ENCODE results near the gene PLXNA3. TPM values are rescaled to one million over a fixed set of nuclear protein-coding genes. Genes with fewer than 3 reads are reported as not detected.

The PLXNA3 gene
- total RNA-seq, 1 donor from 2014 or later = 69.5 TPM

- ChIA-PET POLR2A (interaction anchor here (0.8 to 3.4 kb wide), 3 partner anchors 9 to 90 kb away, joined by 3 to 26 read pairs (median 3); partner anchors contain the start of genes LAGE3 and RPL10), CTCF (no interaction called here)
- Mint-ChIP-seq H3K9me3 (no peaks in the 10 kb centered on the region), H3K4me3 (no peak overlapping the region), H3K4me1 (peaks cover 13% of the 10 kb centered on the region), H3K27me3 (no peaks in the 10 kb centered on the region), H3K27ac (no peak overlapping the region), H3K36me3 (ENCODE audit: low read depth) (peaks cover 10% of the 10 kb centered on the region)
- DNase-seq (no peak), ATAC-seq (ENCODE audit: low read depth) (no peak)
- no peak for TF ChIP-seq CTCF (IDR thresholded peaks at IDR 0.05)
- intact Hi-C loops (cut with micrococcal nuclease) = no loop called here
Observed at GRCh38 chrX:154487518-154488290, 29.6 kb downstream of the PLXNA3 start.

- H3K36me3 Mint-ChIP-seq (ENCODE audit: low read depth) = peaks cover 7% of the 10 kb centered on the region
- H3K9me3 Mint-ChIP-seq = no peaks in the 10 kb centered on the region
- DNase-seq (no peak), ATAC-seq (ENCODE audit: low read depth) (no peak)
- no peak for TF ChIP-seq CTCF (IDR thresholded peaks at IDR 0.05)
- peaks cover 12% of the 10 kb centered on the region for H3K4me1 Mint-ChIP-seq
- H3K27ac Mint-ChIP-seq = no peak overlapping the region
- intact Hi-C loops (cut with micrococcal nuclease) = no loop called here
- POLR2A ChIA-PET = interaction anchor here (1.0 to 2.4 kb wide), 4 partner anchors 9 to 78 kb away, joined by 3 to 18 read pairs (median 8); partner anchors contain the start of genes DNASE1L1, LAGE3, PLXNA3 and TAFAZZIN
- CTCF ChIA-PET = no interaction called here
- no peaks in the 10 kb centered on the region for H3K27me3 Mint-ChIP-seq
- H3K4me3 Mint-ChIP-seq = no peak overlapping the region
Observed at GRCh38 chrX:154488336-154489075, 30.4 kb downstream of the PLXNA3 start.

- peak overlapping the region; percentile 85 for H3K27ac Mint-ChIP-seq
- no peak for DNase-seq
- TF ChIP-seq CTCF (IDR thresholded peaks at IDR 0.05) = no peak
- intact Hi-C loops (cut with micrococcal nuclease) = no loop called here
- no peaks in the 10 kb centered on the region for H3K9me3 Mint-ChIP-seq
- H3K4me3 Mint-ChIP-seq = peak overlapping the region; percentile 86
- no peaks in the 10 kb centered on the region for H3K27me3 Mint-ChIP-seq
- ChIA-PET CTCF (no interaction called here), POLR2A (interaction anchor here (1.0 to 3.1 kb wide), 11 partner anchors 9 to 508 kb away, joined by 3 to 34 read pairs (median 12); partner anchors contain the start of genes DNASE1L1, EMD, FAM3A and LAGE3)
- H3K4me1 Mint-ChIP-seq = peaks cover 10% of the 10 kb centered on the region
- ATAC-seq (ENCODE audit: low read depth) = no peak
- H3K36me3 Mint-ChIP-seq (ENCODE audit: low read depth) = peaks cover 4% of the 10 kb centered on the region
Observed at GRCh38 chrX:154489182-154489581, 31.1 kb downstream of the PLXNA3 start.

GRCh38 chrX:154490021-154490413 is 31.9 kb downstream of the PLXNA3 start:
- POLR2A ChIA-PET = interaction anchor here (0.5 to 3.1 kb wide), 19 partner anchors 10 to 519 kb away, joined by 3 to 34 read pairs (median 6); partner anchors contain the start of genes ATP6AP1, DNASE1L1, EMD and FAM3A
- no peak for TF ChIP-seq CTCF (IDR thresholded peaks at IDR 0.05)
- ATAC-seq (ENCODE audit: low read depth) = peak; percentile 5
- no peak for DNase-seq
- intact Hi-C loops (cut with micrococcal nuclease) = loop anchor here (1.0 to 5.0 kb wide), 4 partner anchors 11 to 93 kb away; partner anchors contain the start of genes FAM3A, LAGE3, PLXNA3 and RPL10
- Mint-ChIP-seq H3K9me3 (no peaks in the 10 kb centered on the region), H3K36me3 (ENCODE audit: low read depth) (peaks cover 4% of the 10 kb centered on the region), H3K4me1 (peaks cover 10% of the 10 kb centered on the region), H3K27ac (peak overlapping the region; percentile 85), H3K4me3 (peak overlapping the region; percentile 86), H3K27me3 (no peaks in the 10 kb centered on the region)
- CTCF ChIA-PET = interaction anchor here (0.8 to 1.0 kb wide), 2 partner anchors 27 to 117 kb away, joined by 3 read pairs; no protein-coding TSS in a partner anchor

Data from activated B cell treated with CpG ODN at 0.5 μM for 24 hours (primary cell).